HEK293 (cell line): ENCODE data around the gene POC1B.

Experiments
- CTCF ChIA-PET: fragments of 350-600 bp; formaldehyde crosslinking; extraction: SDS; loops from one replicate; lab custom pipeline; 2021; ENCODE audit warnings: antibody characterized with exemption; lab: Yijun Ruan, JAX
- POLR2A ChIA-PET: fragments of 300-600 bp; formaldehyde crosslinking; extraction: SDS; loops from one replicate; lab custom pipeline; 2020; ENCODE audit warnings: antibody characterized with exemption, inconsistent platforms; lab: Yijun Ruan, JAX
- H3K27ac ChIP-seq: fragments of 200-500 bp; sonication (Bioruptor generic); 2 replicates; pipeline ENCODE4 v1.5.1; 2014; ENCODE audit warnings: low read depth, low read length, control low read depth, inconsistent platforms; ENCODE audit errors: extremely low read depth
- H3K36me3 ChIP-seq, 2 experiments: fragments of 200-500 bp in 1 of 2; sonication (Bioruptor generic) in 1 of 2; 1 replicate in 1 of 2; 2 replicates in 1 of 2; pipeline ENCODE4 v1.5.1; 2014 to 2017; ENCODE audit warnings: inconsistent platforms in 2 of 2, low read length in 2 of 2; ENCODE audit not compliant: control insufficient read depth in 2 of 2, insufficient read depth in 1 of 2
- H3K4me1 ChIP-seq: fragments of 200-500 bp; sonication (Bioruptor generic); 2 replicates; pipeline ENCODE4 v1.5.1; 2014; ENCODE audit warnings: mild to moderate bottlenecking, low read length, inconsistent platforms; ENCODE audit not compliant: control insufficient read depth, insufficient read depth
- H3K4me3 ChIP-seq: 2 replicates; pipeline ENCODE4 v1.5.1; 2011; ENCODE audit warnings: low read depth, mild to moderate bottlenecking, control low read depth, low read length, moderate library complexity
- H3K9me3 ChIP-seq: fragments of 200-500 bp; sonication (Bioruptor generic); 2 replicates; pipeline ENCODE4 v1.5.1; 2014; ENCODE audit warnings: low read depth, low read length, inconsistent platforms; ENCODE audit not compliant: control insufficient read depth, insufficient read depth
- EGR2 ChIP-seq: fragments of 450-650 bp; formaldehyde crosslinking; IDR thresholded peaks from 2 replicates; pipeline ENCODE4 v1.5.1; 2016; ENCODE audit warnings: low read depth, missing biosample characterization, missing genetic modification characterization
- WT1 ChIP-seq: fragments of 450-650 bp; formaldehyde crosslinking; IDR thresholded peaks from 2 replicates; pipeline ENCODE4 v1.5.1; 2016; ENCODE audit warnings: missing biosample characterization, missing genetic modification characterization
- YY1 ChIP-seq: fragments of 450-650 bp; formaldehyde crosslinking; IDR thresholded peaks from 2 replicates; pipeline ENCODE4 v1.5.1; 2018; ENCODE audit warnings: missing biosample characterization, missing genetic modification characterization
- ZBTB7A ChIP-seq: fragments of 450-650 bp; formaldehyde crosslinking; IDR thresholded peaks from 2 replicates; pipeline ENCODE4 v1.5.1; 2016; ENCODE audit warnings: low read depth, missing biosample characterization, missing genetic modification characterization
- ZFHX2 ChIP-seq: fragments of 450-650 bp; formaldehyde crosslinking; conservative IDR thresholded peaks from 2 replicates; pipeline ENCODE4 v1.5.1; 2016; ENCODE audit warnings: missing biosample characterization, missing genetic modification characterization
- ZFP41 ChIP-seq: fragments of 450-650 bp; formaldehyde crosslinking; IDR thresholded peaks from 2 replicates; pipeline ENCODE4 v1.5.1; 2016; ENCODE audit warnings: missing biosample characterization, missing genetic modification characterization, borderline replicate concordance
- ZNF146 ChIP-seq: fragments of 450-650 bp; formaldehyde crosslinking; IDR thresholded peaks from 2 replicates; pipeline ENCODE4 v1.5.1; 2016; ENCODE audit warnings: missing biosample characterization, missing genetic modification characterization
- ZNF175 ChIP-seq: fragments of 450-650 bp; formaldehyde crosslinking; IDR thresholded peaks from 2 replicates; pipeline ENCODE4 v1.5.1; 2016; ENCODE audit warnings: missing biosample characterization, missing genetic modification characterization
- ZNF202 ChIP-seq: fragments of 450-650 bp; formaldehyde crosslinking; IDR thresholded peaks from 2 replicates; pipeline ENCODE4 v1.5.1; 2016; ENCODE audit warnings: missing biosample characterization, missing genetic modification characterization, borderline replicate concordance
- ZNF302 ChIP-seq: fragments of 450-650 bp; formaldehyde crosslinking; IDR thresholded peaks from 2 replicates; pipeline ENCODE4 v1.5.1; 2016; ENCODE audit warnings: missing biosample characterization, missing genetic modification characterization, low read depth
- ZNF324 ChIP-seq: fragments of 450-650 bp; formaldehyde crosslinking; IDR thresholded peaks from 2 replicates; pipeline ENCODE4 v1.5.1; 2016; ENCODE audit warnings: missing biosample characterization, missing genetic modification characterization
- ZNF341 ChIP-seq: fragments of 450-650 bp; formaldehyde crosslinking; IDR thresholded peaks from 2 replicates; pipeline ENCODE4; 2016; ENCODE audit warnings: low read depth, missing biosample characterization, missing genetic modification characterization
- ZNF37A ChIP-seq: fragments of 450-650 bp; IDR thresholded peaks from 2 replicates; pipeline ENCODE4 v1.5.1; 2018; ENCODE audit warnings: missing biosample characterization, missing genetic modification characterization
- ZNF394 ChIP-seq: fragments of 450-650 bp; formaldehyde crosslinking; IDR thresholded peaks from 2 replicates; pipeline ENCODE4 v1.5.1; 2016; ENCODE audit warnings: missing biosample characterization, missing genetic modification characterization, mild to moderate bottlenecking, moderate library complexity, borderline replicate concordance
- ZNF510 ChIP-seq: fragments of 450-650 bp; formaldehyde crosslinking; IDR thresholded peaks from 2 replicates; pipeline ENCODE4 v1.5.1; 2018; ENCODE audit warnings: mild to moderate bottlenecking, missing genetic modification characterization, missing biosample characterization; ENCODE audit not compliant: insufficient replicate concordance
- ZNF549 ChIP-seq: fragments of 450-650 bp; IDR thresholded peaks from 2 replicates; pipeline ENCODE4 v1.5.1; 2018; ENCODE audit warnings: missing biosample characterization, missing genetic modification characterization, mild to moderate bottlenecking, inconsistent platforms, moderate library complexity
- ZNF571 ChIP-seq: fragments of 450-650 bp; formaldehyde crosslinking; IDR thresholded peaks from 2 replicates; pipeline ENCODE4 v1.5.0; 2017; ENCODE audit warnings: missing biosample characterization, missing genetic modification characterization
- ZNF585B ChIP-seq: fragments of 450-650 bp; formaldehyde crosslinking; IDR thresholded peaks from 2 replicates; pipeline ENCODE4 v1.5.1; 2016; ENCODE audit warnings: missing biosample characterization, missing genetic modification characterization
- ZNF596 ChIP-seq: fragments of 450-650 bp; IDR thresholded peaks from 2 replicates; pipeline ENCODE4 v1.5.0; 2018; ENCODE audit warnings: missing biosample characterization, mild to moderate bottlenecking, missing genetic modification characterization, moderate library complexity
- ZNF776 ChIP-seq: fragments of 450-650 bp; formaldehyde crosslinking; IDR thresholded peaks from 2 replicates; pipeline ENCODE4 v1.5.0; 2017; ENCODE audit warnings: missing biosample characterization, missing genetic modification characterization, borderline replicate concordance
- ZNF792 ChIP-seq: fragments of 450-650 bp; formaldehyde crosslinking; IDR thresholded peaks from 2 replicates; pipeline ENCODE4 v1.5.1; 2016; ENCODE audit warnings: missing biosample characterization, missing genetic modification characterization
- TF ChIP-seq, protein P1 (sequence below): fragments of 450-650 bp; formaldehyde crosslinking; IDR thresholded peaks from 2 replicates; pipeline ENCODE4 v1.5.1; 2016; ENCODE audit warnings: missing biosample characterization, missing genetic modification characterization
- TF ChIP-seq, protein P2 (sequence below): fragments of 450-650 bp; formaldehyde crosslinking; IDR thresholded peaks from 2 replicates; pipeline ENCODE4 v1.5.1; 2016; ENCODE audit warnings: missing biosample characterization, missing genetic modification characterization, low read depth

POC1B gene

DNA sequence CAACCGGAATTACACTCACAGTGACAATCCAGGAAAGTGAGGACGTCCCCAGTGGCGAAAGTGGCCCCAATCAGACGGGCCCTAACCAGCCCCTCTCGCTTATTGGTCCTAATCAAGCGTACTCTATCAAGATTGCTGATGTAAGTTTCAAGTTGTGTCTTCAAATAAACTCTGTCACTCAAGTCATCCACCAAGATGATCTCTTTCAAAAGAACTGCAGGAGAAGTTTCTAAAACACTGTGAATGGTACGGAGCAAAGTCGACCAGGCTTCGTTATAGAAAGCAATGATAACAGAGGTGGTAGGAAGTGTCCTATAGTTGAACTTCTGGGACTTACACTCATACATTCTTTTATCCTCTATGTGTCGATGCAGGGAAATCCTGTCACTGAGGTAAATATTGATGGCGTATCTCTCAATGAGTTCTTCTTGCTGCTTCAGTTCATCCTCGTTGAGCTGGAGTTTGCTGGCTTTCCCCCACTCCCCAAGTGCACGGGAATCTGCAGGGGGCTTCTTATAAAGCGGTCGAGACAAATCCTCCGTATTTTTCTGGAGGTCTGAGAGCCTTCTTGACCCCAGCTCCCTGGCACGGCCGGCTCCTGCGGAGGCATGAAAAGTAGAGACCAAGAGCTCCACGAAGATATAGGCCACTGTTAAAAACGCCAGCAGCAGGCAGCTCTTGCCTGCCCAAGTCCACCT, 1.9 kb downstream of the POC1B start (continued):
- TF ChIP-seq ZNF37A (tag by site-specific recombination): no peak
- no peak for TF ChIP-seq ZNF549
- no peak for TF ChIP-seq ZNF146 (tag by site-specific recombination)

GRCh38 chr12:89523393-89523792, 2.5 kb downstream of the POC1B start:
- CTCF ChIA-PET: interaction anchor here (2.5 kb wide), 1 partner anchor 17 kb away, joined by 7 read pairs; no protein-coding TSS in a partner anchor

DNA sequence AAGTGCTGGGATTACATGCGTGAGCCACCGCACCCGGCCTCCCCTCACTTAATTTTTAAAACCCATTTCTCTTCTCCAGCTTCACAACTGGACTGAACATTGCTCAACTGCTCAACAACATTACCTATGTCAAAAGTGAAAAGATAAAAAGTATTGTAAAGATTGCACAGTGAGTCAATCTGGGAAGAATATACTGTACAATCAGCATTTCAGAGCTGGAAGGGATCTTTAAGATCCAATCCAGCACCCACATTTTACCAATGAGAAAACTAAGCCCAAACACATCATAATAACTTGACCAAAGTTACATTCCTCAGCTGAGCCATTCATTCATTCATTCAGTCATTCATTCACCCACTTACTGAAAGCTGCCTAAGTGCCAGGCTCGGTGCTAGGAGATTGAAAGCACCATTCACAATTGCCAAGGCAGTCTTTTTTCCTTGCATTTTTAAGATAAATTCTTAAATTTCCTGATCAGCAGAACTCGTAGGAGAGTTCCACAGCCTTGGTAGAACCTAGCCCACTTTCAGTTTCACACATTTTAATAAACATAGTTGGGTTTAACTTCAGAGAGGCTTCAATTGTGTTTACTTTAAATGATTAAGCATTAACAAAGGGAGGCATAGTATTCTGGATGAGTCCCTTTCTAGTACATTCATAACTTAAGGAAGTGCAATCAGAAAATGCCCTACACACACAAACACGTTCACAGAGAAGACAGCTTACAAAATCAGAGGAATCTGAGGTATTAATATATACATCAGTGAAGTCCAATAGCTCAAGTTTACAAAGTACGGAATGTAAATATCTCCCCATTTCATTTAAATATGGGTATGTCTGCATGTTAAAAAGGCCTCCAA, 4.3 kb downstream of the POC1B start:
- H3K9me3 ChIP-seq: no peaks in the 10 kb centered on the region
- TF ChIP-seq WT1 (no peak), ZFP41 (tag by site-specific recombination) (no peak), ZNF394 (tag by site-specific recombination) (no peak), ZNF324 (tag by site-specific recombination) (no peak), ZFHX2 (tag by site-specific recombination) (no peak), ZNF202 (tag by site-specific recombination) (no peak), ZNF341 (tag by site-specific recombination) (no peak), ZNF776 (tag by site-specific recombination) (no peak), ZNF792 (tag by site-specific recombination) (no peak), ZNF596 (no peak), ZNF585B (no peak), ZNF302 (tag by site-specific recombination) (no peak)
- TF ChIP-seq, protein P1, sequence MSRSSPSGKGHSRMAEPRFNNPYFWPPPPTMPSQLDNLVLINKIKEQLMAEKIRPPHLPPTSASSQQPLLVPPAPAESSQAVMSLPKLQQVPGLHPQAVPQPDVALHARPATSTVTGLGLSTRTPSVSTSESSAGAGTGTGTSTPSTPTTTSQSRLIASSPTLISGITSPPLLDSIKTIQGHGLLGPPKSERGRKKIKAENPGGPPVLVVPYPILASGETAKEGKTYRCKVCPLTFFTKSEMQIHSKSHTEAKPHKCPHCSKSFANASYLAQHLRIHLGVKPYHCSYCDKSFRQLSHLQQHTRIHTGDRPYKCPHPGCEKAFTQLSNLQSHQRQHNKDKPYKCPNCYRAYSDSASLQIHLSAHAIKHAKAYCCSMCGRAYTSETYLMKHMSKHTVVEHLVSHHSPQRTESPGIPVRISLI (tag by site-specific recombination): no peak
- TF ChIP-seq, protein P2, sequence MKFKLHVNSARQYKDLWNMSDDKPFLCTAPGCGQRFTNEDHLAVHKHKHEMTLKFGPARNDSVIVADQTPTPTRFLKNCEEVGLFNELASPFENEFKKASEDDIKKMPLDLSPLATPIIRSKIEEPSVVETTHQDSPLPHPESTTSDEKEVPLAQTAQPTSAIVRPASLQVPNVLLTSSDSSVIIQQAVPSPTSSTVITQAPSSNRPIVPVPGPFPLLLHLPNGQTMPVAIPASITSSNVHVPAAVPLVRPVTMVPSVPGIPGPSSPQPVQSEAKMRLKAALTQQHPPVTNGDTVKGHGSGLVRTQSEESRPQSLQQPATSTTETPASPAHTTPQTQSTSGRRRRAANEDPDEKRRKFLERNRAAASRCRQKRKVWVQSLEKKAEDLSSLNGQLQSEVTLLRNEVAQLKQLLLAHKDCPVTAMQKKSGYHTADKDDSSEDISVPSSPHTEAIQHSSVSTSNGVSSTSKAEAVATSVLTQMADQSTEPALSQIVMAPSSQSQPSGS (tag by site-specific recombination): no peak
- peaks cover 0 to 25% of the 10 kb centered on the region in 2 experiments; a peak in 1 of 3 replicates for H3K36me3 ChIP-seq
- no peak overlapping the region for H3K4me3 ChIP-seq
- no peak overlapping the region for H3K27ac ChIP-seq
- CTCF ChIA-PET: interaction anchor here (0.6 to 1.3 kb wide), 4 partner anchors 12 to 504 kb away, joined by 3 to 4 read pairs (median 3); no protein-coding TSS in a partner anchor
- H3K4me1 ChIP-seq: no peaks in the 10 kb centered on the region
- POLR2A ChIA-PET: no interaction called here

More at GRCh38 chr12:89523393-89523792, 2.5 kb downstream of the POC1B start:
- Histone ChIP-seq H3K4me3 (no peak overlapping the region), H3K4me1 (no peaks in the 10 kb centered on the region), H3K36me3 (peaks cover 0 to 25% of the 10 kb centered on the region in 2 experiments; a peak in 1 of 3 replicates), H3K27ac (no peak overlapping the region), H3K9me3 (no peaks in the 10 kb centered on the region)
- no peak for TF ChIP-seq ZBTB7A
- TF ChIP-seq, protein P2 (tag by site-specific recombination): no peak
- TF ChIP-seq ZNF302 (tag by site-specific recombination): no peak
- TF ChIP-seq EGR2: no peak
- TF ChIP-seq ZNF175 (tag by site-specific recombination): no peak
- no peak for TF ChIP-seq YY1
- no peak for TF ChIP-seq ZNF510 (tag by site-specific recombination)
- TF ChIP-seq ZNF571: no peak
- POLR2A ChIA-PET: no interaction called here
